Ramos (cell line): ENCODE results near the gene CALHM3.

Source experiments
- in situ Hi-C: fragments of 300-500 bp; cut with MboI; formaldehyde crosslinking; loops from one replicate; pipeline ENCODE4 v1.14.3; 2022; ENCODE audit warnings: low sequenced_read_pairs; ENCODE audit not compliant: unreplicated experiment

CALHM3 gene

DNA sequence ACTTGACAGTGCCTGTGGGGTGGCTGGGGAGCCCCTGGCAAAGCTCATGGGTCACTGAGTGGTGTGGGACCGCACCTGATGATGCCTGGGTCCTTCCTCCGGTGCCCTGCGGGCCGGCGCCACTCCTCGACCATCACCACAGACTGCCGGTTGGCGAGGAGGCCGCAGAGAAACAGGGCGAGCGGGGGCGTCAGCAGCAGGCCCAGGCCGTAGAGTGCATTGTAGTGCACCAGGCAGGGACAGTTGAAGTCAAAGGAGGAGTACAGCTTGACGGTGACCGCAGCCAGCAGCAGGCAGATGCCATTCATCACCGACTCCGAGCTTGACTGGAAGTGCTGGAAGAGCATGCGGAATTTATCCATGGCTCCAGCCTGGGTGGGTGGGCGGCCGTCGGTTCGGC lies 369 bp downstream of the CALHM3 start:
- in situ Hi-C loops = loop anchor here (5.0 to 25.0 kb wide), 2 partner anchors 61 to 566 kb away; partner anchors contain the start of gene CNNM2

GRCh38 chr10:103476046-103476768 lies 2.8 kb downstream of the CALHM3 start:
- in situ Hi-C loops = loop anchor here (5.0 to 25.0 kb wide), 2 partner anchors 59 to 564 kb away; partner anchors contain the start of gene CNNM2

- in situ Hi-C loops = loop anchor here (5.0 to 25.0 kb wide), 2 partner anchors 58 to 563 kb away; partner anchors contain the start of gene CNNM2
Measured at GRCh38 chr10:103475437-103475836, 3.6 kb downstream of the CALHM3 start.

DNA sequence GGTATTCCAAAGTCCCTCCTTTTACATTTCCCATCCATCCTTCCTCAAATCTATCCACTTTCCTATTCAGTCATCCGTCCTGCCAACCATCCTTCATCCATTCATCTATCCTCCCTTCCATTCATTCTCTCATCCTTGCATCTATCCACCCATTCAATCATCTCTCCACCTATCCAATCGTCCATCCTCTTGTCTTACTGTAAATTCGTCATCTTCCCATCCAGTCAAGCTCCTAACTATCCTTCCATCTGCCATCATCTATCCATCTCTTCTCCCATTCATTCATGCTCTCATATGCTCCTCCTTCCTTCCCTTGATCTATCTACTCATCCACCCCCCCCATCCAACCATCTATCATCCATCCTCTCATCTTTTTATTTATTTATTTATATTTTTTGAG lies 5.0 kb downstream of the CALHM3 start:
- in situ Hi-C loops = no loop called here

DNA sequence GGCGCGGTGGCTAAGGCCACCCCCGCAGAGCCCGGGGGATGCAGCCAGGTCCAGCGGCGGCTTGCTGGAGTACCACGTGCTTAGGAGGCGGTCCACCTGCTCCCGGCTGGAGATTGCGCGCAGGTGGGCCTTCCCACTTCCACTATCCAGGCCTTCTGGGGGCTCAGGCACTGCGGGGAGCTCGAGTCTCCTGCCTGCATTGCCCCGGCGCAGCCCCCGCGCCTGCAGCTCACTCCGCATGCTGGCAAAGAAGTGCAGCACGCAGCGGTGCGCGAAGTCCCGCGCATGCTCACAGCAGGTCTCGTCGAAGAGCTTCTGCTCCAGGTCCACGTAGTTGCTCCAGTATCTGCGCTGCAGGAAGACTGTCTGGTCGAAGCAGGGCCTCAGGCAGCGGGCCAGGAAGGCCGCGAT lies 5.8 kb downstream of the CALHM3 start:
- in situ Hi-C loops = no loop called here

DNA sequence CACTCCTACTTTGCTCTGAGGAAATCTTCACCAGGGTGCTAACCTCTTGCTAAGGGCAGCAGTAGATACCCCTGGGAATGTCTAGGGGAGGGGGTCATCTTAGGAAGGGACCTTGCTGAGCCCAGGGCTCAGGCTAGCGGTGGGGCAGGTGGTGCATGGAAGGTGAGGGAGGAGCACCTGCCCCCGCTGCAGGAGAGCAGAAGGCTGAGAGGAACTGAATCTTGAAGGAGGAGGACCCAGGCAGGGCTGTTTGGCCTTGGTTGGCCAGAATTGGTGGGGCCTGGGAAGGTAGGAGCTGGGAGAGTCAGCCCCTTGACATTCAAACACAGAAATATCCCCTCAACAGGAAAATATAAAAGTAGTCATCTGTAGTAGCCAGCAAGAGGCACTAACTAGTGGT lies 7.0 kb downstream of the CALHM3 start:
- in situ Hi-C loops = no loop called here

GRCh38 chr10:103470761-103471653 lies 8.0 kb downstream of the CALHM3 start:
- in situ Hi-C loops = no loop called here

- in situ Hi-C loops = no loop called here
Measured at GRCh38 chr10:103469201-103469600, 9.8 kb downstream of the CALHM3 start.

- in situ Hi-C loops = no loop called here
Measured at GRCh38 chr10:103467406-103467805, 11.6 kb downstream of the CALHM3 start.

DNA sequence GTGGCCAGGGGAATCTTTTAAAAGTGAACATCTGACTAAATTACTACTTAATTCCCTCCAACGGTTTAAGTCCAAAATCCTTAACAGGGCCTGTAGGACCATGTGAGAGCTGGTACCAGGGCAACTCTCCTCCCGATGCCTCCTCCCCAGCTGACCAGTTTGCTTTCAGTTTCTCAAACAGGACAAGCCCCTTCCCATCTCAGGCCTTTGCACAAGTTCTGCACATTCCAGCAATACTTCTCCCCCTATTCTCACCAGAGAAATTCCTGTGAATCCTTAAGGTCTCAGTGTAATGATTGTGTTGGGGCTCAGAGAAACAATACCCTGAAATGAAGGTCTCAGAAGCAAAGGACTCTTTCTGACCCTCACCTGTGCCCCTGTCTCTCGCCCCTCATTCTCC lies 12.3 kb downstream of the CALHM3 start:
- in situ Hi-C loops = no loop called here

- in situ Hi-C loops = no loop called here
Measured at GRCh38 chr10:103465411-103466179, 13.4 kb downstream of the CALHM3 start.

DNA sequence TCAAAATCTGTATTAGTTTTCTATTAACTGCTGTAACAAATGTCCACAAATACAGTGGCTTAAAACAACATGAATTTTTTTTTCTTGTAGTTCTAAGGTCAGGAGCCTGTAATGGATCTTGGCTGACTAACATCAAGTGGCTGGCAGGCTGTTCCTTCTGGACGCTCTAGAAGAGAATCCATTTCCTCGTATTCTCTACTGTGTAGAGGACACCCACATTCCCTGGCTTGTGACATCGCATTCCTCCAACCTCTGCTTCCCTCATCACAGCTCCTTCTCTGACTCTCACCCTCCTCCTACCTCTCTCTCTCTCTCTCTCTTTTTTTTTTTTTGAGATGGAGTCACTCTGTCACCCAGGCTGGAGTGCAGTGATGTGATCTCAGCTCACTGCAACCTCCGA lies 15.5 kb downstream of the CALHM3 start:
- in situ Hi-C loops = no loop called here

DNA sequence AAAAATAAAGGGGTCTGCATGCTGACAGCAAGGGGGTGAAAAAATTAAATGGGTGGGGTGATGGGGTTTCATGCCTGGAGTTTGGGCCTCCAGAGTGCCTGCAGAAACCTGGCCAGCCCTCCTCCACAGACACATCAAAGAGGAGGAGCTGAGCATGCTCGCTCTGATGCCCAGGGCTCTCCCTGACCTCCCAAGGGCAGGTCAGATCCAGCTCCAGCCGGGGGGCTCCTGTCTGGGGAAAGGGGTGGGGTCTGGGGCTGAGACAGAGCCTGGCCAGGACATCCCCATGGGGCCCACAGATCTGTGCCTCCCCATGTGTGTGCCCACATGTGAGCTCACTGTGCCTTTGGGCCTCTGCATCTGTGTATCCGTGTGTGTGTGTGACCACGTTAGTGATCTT lies 19.4 kb downstream of the CALHM3 start:
- in situ Hi-C loops = no loop called here

GRCh38 chr10:103458720-103459119 lies 20.3 kb downstream of the CALHM3 start, which contains the start of gene CALHM1:
CALHM1 (minus strand) TSS chr10:103458900; CDS start chr10:103458751, 149 bp downstream.
- in situ Hi-C loops = no loop called here

DNA sequence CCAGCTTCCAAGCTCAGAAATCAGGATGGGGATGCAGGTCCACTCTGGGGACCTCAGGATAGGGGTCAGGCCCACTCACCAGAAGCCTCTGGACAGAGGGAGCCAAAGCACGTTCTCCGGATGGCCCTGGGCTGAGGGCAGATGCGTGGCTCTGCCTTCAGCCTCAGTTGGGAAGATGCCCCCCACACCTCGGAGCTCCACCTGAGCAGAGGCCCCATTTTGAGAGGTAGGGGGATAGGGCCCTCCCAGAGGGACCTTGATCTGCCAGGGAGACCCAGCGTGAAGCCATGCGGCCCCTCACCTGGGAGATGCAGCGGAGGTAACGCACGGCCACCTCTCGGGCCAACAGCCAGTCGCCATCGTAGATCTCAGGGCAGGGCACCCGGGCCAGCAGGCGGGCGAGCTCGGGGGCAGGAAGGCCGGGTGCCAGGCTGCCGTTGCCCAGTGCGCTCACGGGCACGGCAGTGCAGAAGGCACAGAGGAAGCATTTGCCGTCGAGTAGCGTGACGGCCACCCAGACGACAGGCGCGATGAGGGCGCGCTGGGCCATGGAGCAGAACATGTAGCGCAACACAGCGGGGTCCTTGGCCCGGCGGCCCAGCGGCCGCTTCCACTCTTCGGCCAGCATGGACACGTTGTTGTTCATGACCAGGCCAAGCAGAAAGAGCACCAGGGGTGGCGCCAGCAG lies 21.0 kb downstream of the CALHM3 start:
- in situ Hi-C loops = no loop called here

GRCh38 chr10:103457176-103457712 lies 21.8 kb downstream of the CALHM3 start:
- in situ Hi-C loops = no loop called here

DNA sequence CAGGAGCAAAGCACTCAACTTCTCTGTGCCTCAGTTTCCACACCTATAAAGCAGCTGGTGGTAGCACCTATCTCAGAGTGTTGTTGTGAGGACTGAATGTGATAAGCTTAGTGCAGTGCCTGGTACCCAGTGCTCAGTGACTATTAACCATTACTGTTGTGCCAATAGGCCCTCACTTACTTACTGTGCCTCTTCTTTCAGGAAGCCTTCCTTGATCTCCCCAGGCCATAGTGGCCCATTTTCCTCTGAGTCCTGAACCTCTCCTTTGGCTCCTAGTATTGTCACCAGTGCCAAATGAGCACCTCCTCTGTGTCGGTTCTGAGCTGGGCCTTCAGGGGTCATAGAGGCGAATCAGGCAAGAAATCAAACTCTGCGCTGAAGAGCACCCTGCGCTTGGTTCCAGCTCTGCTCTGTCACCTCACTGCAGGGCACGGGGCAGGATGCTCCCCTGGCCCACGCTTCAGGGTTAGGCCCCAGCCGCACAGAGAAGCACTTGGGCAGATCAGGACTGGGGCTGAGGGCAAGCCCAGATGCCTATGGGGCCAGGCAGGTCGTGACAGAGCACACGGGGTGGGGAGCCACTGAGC lies 22.9 kb downstream of the CALHM3 start:
- in situ Hi-C loops = no loop called here

- in situ Hi-C loops = no loop called here
Measured at GRCh38 chr10:103455235-103455634, 23.8 kb downstream of the CALHM3 start.

DNA sequence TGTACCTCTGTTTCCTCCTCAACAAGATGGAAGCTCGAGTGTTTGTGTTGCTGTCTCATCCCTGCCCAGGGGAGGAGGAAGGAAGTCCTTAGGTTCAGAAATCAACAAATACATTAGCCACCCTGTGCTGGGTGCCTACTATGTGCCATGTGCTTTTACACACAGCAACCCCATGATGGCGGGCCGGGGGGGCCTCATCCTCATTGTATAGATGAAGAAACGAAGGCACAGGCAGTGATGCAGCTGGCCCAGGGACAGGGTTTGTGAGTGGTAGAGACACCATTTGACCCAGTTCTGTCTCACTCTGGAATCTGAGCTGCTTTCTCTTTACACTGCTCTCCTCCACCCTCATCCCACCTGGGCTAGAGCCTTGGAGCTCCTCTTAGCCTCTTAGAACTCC lies 25.0 kb downstream of the CALHM3 start:
- in situ Hi-C loops = no loop called here
